Activated T-helper 2 cell treated with anti-CD3 and anti-CD28 coated beads, Interferon-gamma antibody, Interleukin-2, Interleukin-4, amounts not matched to agents 10 μg/mL and 5 μg/mL and 100 μg/mL, durations not matched to agents 14 hours and 24 hours and 36 hours (primary cell): ENCODE results near the gene CES3. TPM values are rescaled to one million over a fixed set of nuclear protein-coding genes. Genes with fewer than 3 reads are reported as not detected.
"Not testable (repeated sequence)": the region's sequence is repeated elsewhere in the genome, so short reads cannot be mapped to it uniquely, and the experiment has no call there.

Source experiments
- DNase-seq: peaks from one replicate; pipeline ENCODE4 v3.0.0; 2021; ENCODE audit warnings: low spot score
- H3K27ac Mint-ChIP-seq: one replicate; pipeline ENCODE4 v1.8.0; 2021; ENCODE audit warnings: mixed read lengths
- H3K27me3 Mint-ChIP-seq: one replicate; pipeline ENCODE4 v1.8.0; 2021; ENCODE audit warnings: low read depth, mixed read lengths
- H3K36me3 Mint-ChIP-seq: one replicate; pipeline ENCODE4 v1.8.0; 2021; ENCODE audit warnings: low read depth, mixed read lengths
- H3K4me1 Mint-ChIP-seq: one replicate; pipeline ENCODE4 v1.8.0; 2021; ENCODE audit warnings: low read depth, mixed read lengths
- H3K4me3 Mint-ChIP-seq: one replicate; pipeline ENCODE4 v1.8.0; 2021; ENCODE audit warnings: low read depth, mild to moderate bottlenecking, moderate library complexity, mixed read lengths
- H3K9me3 Mint-ChIP-seq: one replicate; pipeline ENCODE4 v1.8.0; 2021; ENCODE audit warnings: mixed read lengths
- intact Hi-C: fragments of 100-400 bp; cut with micrococcal nuclease; formaldehyde crosslinking; loops from one replicate; pipeline ENCODE4 v1.15.1; 2023
- total RNA-seq: library from RNA; stranded (reverse); gene quantifications from 2 replicates; pipeline ENCODE4 v1.2.3, GENCODE V29; 2022

The CES3 gene
- total RNA-seq, 1 donor from 2014 or later, result 10.6 TPM

GRCh38 chr16:66930189-66930588 is 30.9 kb upstream of the CES3 start:
- peaks cover 40% of the 10 kb centered on the region for H3K4me1 Mint-ChIP-seq
- peaks cover 28% of the 10 kb centered on the region for H3K36me3 Mint-ChIP-seq
- intact Hi-C loops, result no loop called here
- H3K9me3 Mint-ChIP-seq, result no peaks in the 10 kb centered on the region
- peaks cover 14% of the 10 kb centered on the region for H3K27me3 Mint-ChIP-seq
- no peak overlapping the region for H3K27ac Mint-ChIP-seq
- no peak overlapping the region for H3K4me3 Mint-ChIP-seq
- DNase-seq, result no peak

GRCh38 chr16:66931665-66932064 is 29.4 kb upstream of the CES3 start:
- DNase-seq, result no peak
- H3K36me3 Mint-ChIP-seq, result peaks cover 34% of the 10 kb centered on the region
- H3K27me3 Mint-ChIP-seq, result no peaks in the 10 kb centered on the region
- peaks cover 48% of the 10 kb centered on the region for H3K4me1 Mint-ChIP-seq
- H3K9me3 Mint-ChIP-seq, result no peaks in the 10 kb centered on the region
- intact Hi-C loops, result no loop called here
- peak overlapping the region; percentile 67 for H3K4me3 Mint-ChIP-seq
- H3K27ac Mint-ChIP-seq, result peak overlapping the region; percentile 29

- DNase-seq, result no peak
- H3K4me3 Mint-ChIP-seq, result peak overlapping the region; percentile 94
- H3K27ac Mint-ChIP-seq, result peak overlapping the region; percentile 29
- no peaks in the 10 kb centered on the region for H3K27me3 Mint-ChIP-seq
- H3K36me3 Mint-ChIP-seq, result peaks cover 36% of the 10 kb centered on the region
- peaks cover 51% of the 10 kb centered on the region for H3K4me1 Mint-ChIP-seq
- H3K9me3 Mint-ChIP-seq, result no peaks in the 10 kb centered on the region
- intact Hi-C loops, result no loop called here
Observed at GRCh38 chr16:66932076-66932475, 29.0 kb upstream of the CES3 start.

- Mint-ChIP-seq H3K27ac (peak overlapping the region; percentile 94), H3K36me3 (peaks cover 47% of the 10 kb centered on the region), H3K4me1 (peaks cover 48% of the 10 kb centered on the region), H3K27me3 (no peaks in the 10 kb centered on the region), H3K4me3 (peak overlapping the region; percentile 94), H3K9me3 (no peaks in the 10 kb centered on the region)
- no peak for DNase-seq
- intact Hi-C loops, result no loop called here
Observed at GRCh38 chr16:66933776-66934137, 27.3 kb upstream of the CES3 start.

- intact Hi-C loops, result no loop called here
- peaks cover 48% of the 10 kb centered on the region for H3K4me1 Mint-ChIP-seq
Observed at GRCh38 chr16:66934138-66934838, 26.8 kb upstream of the CES3 start, which contains the start of gene CIAO2B. Gene CIAO2B, minus strand, starts transcription at chr16:66934402. Its CDS starts 38 bp downstream, at chr16:66934364.

GRCh38 chr16:66934839-66935313 is 26.2 kb upstream of the CES3 start:
- Mint-ChIP-seq H3K27ac (peak overlapping the region; percentile 94), H3K4me1 (peaks cover 48% of the 10 kb centered on the region), H3K36me3 (peaks cover 55% of the 10 kb centered on the region), H3K4me3 (peak overlapping the region; percentile 94)
- DNase-seq, intact Hi-C loops, H3K9me3 Mint-ChIP-seq, H3K27me3 Mint-ChIP-seq: not testable (repeated sequence)

More at GRCh38 chr16:66934138-66934838, 26.8 kb upstream of the CES3 start, which contains the start of gene CIAO2B:
- Mint-ChIP-seq H3K27ac (peak within 1 kb of the TSS; percentile 94), H3K27me3 (no peaks in the 10 kb centered on the region), H3K9me3 (no peaks in the 10 kb centered on the region), H3K4me3 (peak within 1 kb of the TSS; percentile 94), H3K36me3 (peaks cover 49% of the 10 kb centered on the region)
- DNase-seq, result peak; percentile 87

- Mint-ChIP-seq H3K4me1 (peaks cover 48% of the 10 kb centered on the region), H3K27me3 (no peaks in the 10 kb centered on the region), H3K36me3 (peaks cover 57% of the 10 kb centered on the region), H3K4me3 (peak within 1 kb of the TSS; percentile 94), H3K9me3 (no peaks in the 10 kb centered on the region), H3K27ac (peak within 1 kb of the TSS; percentile 94)
- intact Hi-C loops, result no loop called here
- DNase-seq, result no peak
Observed at GRCh38 chr16:66935314-66936011, 25.6 kb upstream of the CES3 start, which contains the start of gene CES2. Gene CES2, plus strand, starts transcription at chr16:66935516. Its CDS starts 120 bp downstream, at chr16:66935636.

- Mint-ChIP-seq H3K9me3 (no peaks in the 10 kb centered on the region), H3K4me1 (peaks cover 48% of the 10 kb centered on the region), H3K36me3 (peaks cover 62% of the 10 kb centered on the region), H3K4me3 (peak overlapping the region; percentile 63), H3K27me3 (no peaks in the 10 kb centered on the region), H3K27ac (peak overlapping the region; percentile 21)
- DNase-seq, result no peak
- intact Hi-C loops, result no loop called here
Observed at GRCh38 chr16:66936462-66936861, 24.6 kb upstream of the CES3 start.

GRCh38 chr16:66936889-66937554 is 24.0 kb upstream of the CES3 start:
- Mint-ChIP-seq H3K36me3 (peaks cover 62% of the 10 kb centered on the region), H3K9me3 (no peaks in the 10 kb centered on the region), H3K27ac (peak overlapping the region; percentile 21), H3K4me1 (peaks cover 42% of the 10 kb centered on the region), H3K27me3 (no peaks in the 10 kb centered on the region), H3K4me3 (peak overlapping the region; percentile 63)
- intact Hi-C loops, result no loop called here
- DNase-seq, result no peak

GRCh38 chr16:66937725-66938337 is 23.2 kb upstream of the CES3 start:
- peaks cover 63% of the 10 kb centered on the region for H3K36me3 Mint-ChIP-seq
- DNase-seq, result no peak
- H3K27me3 Mint-ChIP-seq, result no peaks in the 10 kb centered on the region
- no peaks in the 10 kb centered on the region for H3K9me3 Mint-ChIP-seq
- intact Hi-C loops, result no loop called here
- H3K27ac Mint-ChIP-seq, result no peak overlapping the region
- H3K4me3 Mint-ChIP-seq, result no peak overlapping the region
- H3K4me1 Mint-ChIP-seq, result peaks cover 34% of the 10 kb centered on the region

GRCh38 chr16:66939366-66939765 is 21.7 kb upstream of the CES3 start:
- H3K36me3 Mint-ChIP-seq, result peaks cover 59% of the 10 kb centered on the region

GRCh38 chr16:66940236-66940635 is 20.8 kb upstream of the CES3 start:
- Mint-ChIP-seq H3K36me3 (peaks cover 59% of the 10 kb centered on the region), H3K9me3 (no peaks in the 10 kb centered on the region), H3K27me3 (no peaks in the 10 kb centered on the region), H3K4me1 (peaks cover 22% of the 10 kb centered on the region), H3K4me3 (no peak overlapping the region), H3K27ac (no peak overlapping the region)
- intact Hi-C loops, result no loop called here
- no peak for DNase-seq

More at GRCh38 chr16:66939366-66939765, 21.7 kb upstream of the CES3 start:
- intact Hi-C loops, result no loop called here
- H3K4me1 Mint-ChIP-seq, result peaks cover 25% of the 10 kb centered on the region
- no peaks in the 10 kb centered on the region for H3K9me3 Mint-ChIP-seq
- no peak for DNase-seq
- H3K27me3 Mint-ChIP-seq, result no peaks in the 10 kb centered on the region
- H3K4me3 Mint-ChIP-seq, result no peak overlapping the region
- H3K27ac Mint-ChIP-seq, result no peak overlapping the region
